ENCODE data around the gene SNX9.
A peak's percentile ranks its signal among the peaks of the same experiment; 100 is the strongest.

SNX9 gene

DNA sequence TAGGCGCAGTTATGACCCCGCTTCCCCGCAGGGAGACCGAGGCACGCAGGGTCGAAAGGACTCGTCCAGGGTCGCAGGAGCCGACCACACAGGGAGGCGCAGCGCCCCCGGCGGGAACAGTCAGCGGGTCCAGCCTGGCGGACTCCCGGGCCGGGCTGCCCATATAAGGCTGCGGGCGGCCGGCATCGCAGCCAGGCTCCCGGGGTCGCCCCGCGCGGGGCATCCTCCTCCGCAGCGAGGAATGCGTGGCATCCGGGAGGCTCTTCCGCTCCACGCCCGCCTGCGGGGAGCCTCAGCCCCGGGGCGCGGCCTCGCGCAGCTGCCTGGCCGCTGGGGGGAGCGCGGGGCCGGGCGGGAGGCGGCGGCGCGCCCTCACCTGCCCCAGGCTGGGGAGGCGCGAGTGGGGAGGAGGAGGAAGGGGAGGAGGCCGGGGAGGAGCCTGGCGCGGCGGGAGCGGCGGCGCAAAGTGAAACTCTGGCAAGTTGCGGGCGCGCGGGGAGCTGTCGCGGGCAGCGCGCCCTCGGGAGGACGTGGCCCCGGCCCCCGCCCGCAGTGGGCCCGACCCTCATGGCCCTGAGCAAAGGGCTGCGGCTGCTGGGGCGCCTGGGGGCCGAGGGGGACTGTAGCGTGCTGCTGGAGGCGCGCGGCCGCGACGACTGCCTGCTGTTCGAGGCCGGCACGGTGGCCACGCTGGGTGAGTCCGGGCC is 158.5 kb downstream of the SNX9 start, which contains the start of gene SYNJ2:
Gene SYNJ2, plus strand, starts transcription at position 469 of the 707 bp plus-strand sequence. Its CDS starts 99 bp downstream, at position 568.
- no peak for FAIRE-seq

- no peak for FAIRE-seq
Measured at GRCh38 chr6:157982102-157982562, 159.1 kb downstream of the SNX9 start.

DNA sequence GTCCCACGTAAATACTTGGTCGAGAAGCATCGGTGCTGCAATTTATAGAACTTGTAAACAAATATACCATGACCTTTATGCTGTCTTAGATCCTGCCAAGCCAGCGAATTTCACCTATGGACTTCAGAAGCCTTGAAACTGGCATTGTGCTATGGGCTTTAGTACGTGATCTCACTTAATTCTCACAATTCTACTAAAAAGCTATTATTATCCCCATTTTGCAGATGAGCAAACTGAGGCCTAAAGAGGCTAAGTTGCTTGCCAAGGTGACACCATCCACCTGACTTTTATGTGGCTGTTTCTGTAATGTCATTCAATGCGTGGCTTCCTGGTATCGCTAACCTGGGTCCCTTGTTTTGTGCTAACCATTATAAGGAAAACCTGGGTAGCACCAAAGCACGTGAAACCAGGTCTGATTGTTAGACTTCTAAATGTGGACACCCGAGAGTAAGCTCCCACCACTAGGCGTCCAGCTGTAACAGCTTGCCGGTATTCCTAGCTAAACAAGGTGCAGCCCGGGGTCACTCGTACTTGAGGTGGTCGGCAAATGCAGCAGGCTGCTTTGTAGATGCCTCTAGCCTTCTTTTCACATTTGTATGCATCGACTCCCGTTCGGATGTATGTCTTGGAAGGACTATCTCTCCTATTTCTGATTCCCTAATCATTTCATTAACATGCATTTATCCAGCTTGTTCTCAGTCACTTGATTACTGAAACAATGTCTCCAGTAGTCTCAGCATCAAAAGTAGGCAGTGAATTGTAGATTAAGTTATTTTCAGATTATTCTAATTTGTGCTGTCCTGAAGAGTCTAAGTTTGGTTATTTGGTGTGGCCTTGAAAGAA is 159.7 kb downstream of the SNX9 start:
- no peak for FAIRE-seq

DNA sequence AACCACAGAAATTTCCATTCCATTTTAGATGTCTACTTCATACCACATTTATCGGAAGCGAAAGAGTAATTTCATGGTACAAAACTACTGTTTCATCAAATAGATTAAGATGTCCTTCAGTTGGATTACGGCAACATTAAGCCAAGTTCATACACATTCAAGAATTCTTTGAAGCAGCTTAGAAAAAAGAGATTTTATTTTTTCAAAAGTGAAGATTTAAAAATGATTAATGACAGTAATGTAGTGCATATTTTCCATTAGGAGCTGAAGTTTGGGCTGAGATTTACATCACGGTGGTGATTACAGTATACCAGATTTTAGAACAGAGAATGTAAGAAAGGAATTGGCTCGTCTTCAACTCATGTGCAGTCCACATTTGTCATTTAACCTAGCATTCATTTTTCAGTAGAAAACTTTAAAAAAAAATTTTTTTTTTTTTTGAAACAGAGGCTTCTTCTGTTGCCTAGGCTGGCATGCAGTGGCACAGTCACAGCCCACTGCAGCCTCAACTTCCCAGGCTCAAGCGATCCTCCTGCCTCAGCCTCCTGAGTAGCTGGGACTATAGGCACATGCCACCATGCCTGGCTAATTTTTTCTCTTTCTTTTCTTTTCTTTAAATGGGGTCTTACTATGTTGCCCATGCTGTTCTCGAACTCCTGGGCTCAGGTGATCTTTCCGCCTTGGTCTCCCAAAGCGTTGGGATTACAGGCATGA is 160.5 kb downstream of the SNX9 start:
- FAIRE-seq, result no peak

DNA sequence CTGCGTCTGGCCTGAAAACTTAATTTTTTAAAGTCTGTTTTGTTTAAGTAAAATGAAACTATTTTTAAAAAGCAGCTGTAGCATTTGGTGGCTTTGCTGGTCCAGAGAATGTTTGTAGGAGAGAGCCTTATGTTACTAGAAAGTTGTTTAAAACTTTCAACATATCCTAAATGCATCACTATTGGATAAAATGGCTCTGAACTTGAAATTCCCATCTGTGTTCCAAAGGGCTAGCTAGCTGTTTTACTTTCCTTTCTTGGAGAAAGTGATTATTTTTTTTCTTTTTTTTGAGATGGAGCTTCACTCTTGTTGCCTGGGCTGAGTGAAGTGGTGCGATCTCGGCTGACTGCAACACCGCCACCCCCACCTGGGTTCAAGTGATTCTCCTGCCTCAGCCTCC is 161.1 kb downstream of the SNX9 start:
- FAIRE-seq, result no peak

- no peak for FAIRE-seq
Measured at GRCh38 chr6:157984686-157985225, 161.7 kb downstream of the SNX9 start.

DNA sequence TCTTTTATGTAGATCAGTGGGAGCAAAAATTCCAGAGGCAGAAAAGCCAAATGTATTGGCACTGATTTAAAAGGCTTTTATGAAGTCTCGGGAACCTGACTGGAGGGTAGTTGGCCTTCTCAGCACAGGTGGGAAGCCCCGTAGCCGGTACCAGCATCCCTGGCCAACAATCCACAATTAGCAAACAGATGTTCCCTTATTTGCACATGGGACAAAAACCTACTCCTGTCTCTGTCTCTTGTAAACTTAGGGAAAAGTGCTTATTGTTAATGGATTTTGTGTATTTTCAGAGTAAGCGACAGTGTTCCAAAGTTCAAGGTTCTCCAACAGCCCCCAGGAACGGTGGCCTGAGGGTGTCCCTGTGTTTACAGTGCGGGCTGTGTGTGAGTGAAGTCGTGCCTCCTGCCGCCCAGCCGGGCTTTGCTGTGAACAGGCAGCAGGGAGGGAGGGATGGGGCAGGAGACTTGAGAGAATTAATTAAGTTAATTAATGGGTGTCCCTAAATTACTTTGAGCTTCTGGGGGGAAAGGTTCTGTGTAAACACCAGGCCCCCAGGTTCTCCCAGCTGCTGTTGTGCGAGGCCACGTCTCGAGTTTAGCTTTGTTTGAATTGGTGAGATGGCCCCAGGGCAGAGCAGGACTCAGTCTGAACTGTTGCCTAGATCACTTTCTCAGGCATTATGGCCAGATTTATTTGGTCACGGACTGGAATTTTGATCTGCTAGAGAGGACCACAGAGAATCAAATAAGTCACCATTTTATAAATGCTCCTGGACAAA is 162.5 kb downstream of the SNX9 start:
- FAIRE-seq, result no peak

DNA sequence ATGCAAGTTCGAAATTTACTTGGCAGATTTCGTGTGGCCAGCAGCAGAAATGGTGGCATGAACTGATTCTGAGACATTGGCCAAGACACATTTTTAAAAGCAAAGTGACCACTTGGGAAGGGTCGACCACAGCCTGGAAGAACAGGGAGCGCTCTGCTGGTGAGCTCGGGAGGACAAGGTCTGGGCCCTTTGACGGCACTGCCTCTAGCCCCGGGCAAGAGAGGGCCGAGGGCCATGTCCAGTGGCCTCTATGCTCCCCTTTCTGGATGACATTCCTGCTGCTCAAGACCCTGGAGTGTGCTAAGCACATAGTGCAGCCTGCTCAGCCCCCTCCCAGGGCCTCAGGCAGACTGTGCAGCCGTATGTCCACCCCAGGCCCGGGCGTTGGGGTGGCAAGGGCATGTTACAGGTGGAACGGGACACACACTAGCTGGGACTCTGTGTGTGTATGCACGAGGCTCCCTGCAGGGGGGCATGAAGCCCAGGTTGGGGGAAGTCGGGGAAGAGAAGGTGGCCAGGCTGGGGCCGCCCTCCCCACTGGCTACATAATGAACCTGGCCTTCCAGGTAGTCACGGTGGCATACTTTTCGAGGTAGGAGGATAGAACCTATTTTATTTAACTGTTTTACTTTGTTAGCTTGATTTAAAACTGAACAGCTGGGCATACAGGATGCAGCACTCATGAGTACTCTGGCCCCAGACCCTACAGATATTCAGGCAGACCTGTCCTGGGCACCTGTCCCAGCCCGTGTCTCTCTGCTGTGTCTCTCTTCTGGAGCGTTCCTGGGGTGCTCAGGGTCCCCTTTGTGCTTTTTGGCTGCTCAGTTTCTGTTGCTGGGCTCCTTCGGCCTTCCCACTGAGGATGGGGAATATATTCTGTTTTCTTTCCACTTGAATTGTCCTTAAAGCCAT is 165.0 kb downstream of the SNX9 start:
- FAIRE-seq, result no peak

DNA sequence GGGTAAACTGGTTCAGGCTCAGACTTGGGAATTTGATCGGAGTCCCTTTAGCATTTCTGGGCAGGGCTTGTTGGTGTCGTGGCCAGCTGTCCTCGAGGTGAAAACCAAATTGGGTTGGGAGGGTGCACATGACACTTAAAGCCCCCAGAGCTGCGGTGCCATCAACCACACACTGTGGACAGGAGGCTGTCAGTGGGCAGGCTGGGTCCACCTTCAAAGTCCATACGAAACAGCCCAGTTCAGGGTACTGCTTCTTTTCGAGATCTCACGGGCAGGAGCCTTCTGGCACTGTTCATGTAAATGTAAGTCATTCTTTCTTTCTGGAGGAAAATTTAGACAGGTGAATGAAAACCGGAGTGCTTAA is 165.6 kb downstream of the SNX9 start:
- FAIRE-seq, result no peak

GRCh38 chr6:157989541-157990289 is 166.7 kb downstream of the SNX9 start:
- FAIRE-seq, result no peak

DNA sequence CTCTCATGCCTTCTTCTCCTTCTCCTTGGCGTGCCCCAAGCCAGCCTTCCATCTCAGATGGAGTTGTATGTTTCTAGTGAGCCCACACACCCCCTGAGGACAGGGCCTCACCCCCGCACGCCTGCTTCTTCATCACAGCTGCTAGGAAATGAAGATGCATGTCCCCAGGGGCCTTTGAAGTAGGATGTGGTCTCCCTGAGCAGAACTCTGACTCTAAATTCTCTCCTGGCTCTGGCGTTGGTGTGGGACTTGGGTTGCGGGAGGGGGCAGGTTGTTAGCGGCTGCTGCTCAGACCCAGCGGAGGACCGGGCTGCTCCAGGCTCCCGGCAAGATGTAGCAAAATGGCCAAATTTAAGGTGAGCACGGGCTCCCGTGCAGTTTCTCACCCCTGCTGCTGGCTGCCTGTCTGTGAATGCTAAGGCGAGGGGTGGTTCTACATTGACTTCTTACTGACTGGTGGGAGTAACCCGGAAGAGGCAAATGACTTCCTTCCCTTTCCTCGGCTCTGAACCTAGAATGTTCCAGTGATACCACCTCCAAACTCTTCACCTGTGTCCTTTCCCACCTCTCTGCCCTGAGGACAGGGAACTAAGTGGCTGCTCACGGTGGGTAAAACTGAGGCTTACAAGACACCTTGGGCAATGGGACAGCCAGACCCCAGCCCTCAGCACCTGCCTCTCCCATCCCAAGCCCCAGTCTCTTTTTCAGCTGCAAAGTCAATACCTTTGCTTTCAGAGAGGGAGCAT is 167.4 kb downstream of the SNX9 start:
- no peak for FAIRE-seq

DNA sequence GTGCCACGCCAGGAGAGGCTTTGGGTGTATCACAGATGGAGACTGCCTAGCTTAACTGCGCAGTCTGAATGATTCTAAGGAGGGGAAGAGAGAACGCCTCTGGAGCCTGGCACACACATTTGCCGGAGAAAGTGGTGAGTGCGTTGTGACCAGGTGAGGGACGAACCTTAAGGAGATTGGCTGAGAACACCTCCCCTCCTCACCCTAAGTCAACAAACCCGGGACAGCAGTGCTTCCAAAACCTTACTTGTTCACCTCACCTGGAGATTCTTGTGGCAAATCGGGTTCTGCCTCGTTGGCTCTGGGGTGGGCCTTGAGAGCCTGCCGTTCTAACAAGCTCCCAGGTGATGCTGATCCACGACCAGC is 168.0 kb downstream of the SNX9 start:
- FAIRE-seq, result no peak

DNA sequence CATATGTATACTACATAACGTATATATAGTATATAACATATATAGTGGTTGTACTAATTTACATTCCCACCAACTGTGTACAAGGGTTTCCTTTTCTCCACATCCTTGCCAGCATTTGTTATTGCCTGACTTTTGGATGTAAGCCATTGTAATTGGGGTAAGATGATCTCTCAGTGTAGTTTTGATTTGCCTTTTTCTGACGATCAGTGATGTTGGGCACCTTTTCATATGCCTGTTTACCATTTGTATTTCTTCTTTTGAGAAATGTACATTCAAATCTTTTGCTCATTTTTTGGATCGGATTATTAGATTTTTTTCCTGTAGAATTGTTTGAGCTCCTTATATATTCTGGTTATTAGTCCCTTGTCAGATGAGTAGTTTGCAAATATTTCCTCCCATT is 170.0 kb downstream of the SNX9 start:
- FAIRE-seq, result peak; percentile 40

DNA sequence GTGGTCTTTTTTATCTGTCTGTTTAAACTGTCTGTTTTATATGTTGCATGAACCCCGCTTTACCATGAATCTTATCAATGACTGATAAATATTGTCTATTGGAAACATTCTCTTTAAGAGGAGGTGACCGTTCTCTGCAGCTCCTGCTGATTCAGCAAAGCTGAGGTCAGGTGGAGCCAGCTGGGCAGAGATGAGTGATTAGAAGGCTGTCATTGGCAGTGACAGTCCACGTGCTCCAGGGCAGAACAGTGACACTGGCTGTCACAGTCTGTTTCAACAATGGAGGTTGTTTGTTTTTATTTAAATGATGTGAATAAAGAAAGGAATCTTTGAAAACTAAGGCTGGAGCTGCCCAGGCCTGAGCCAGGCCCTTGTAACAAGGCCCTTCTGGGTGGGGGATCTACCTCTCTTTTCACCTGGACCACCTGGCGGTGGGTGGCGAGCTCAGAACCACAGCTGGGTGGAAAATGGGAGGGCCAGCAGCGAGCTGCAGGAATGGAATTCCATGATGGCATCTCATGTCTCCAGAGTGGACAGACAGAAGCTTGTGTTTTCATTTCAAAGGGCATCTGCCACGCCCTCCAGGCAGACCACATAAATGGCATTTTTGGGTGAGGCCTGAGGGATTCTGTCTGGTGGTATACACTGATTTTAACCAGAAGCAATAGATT is 171.2 kb downstream of the SNX9 start:
- no peak for FAIRE-seq

Data from G401.6 (cell line).